ENCODE data around the gene DNAJA3. TPM values are rescaled to one million over a fixed set of nuclear protein-coding genes. Genes with fewer than 3 reads are reported as not detected.

Gene DNAJA3
- 100 to 1,000 TPM in 1 of 2 experiments, 10 to 100 TPM in 1; 86.8 to 101 TPM for total RNA-seq

- H3K27ac Mint-ChIP-seq = peak within 1 kb of the TSS; percentile 100
- peak; percentile 94 for DNase-seq
- intact Hi-C loops (cut with micrococcal nuclease) = loop anchor here (5.0 kb wide), 1 partner anchor 52 kb away; the partner anchor contains the start of gene HMOX2
- peaks cover 25% of the 10 kb centered on the region for H3K36me3 Mint-ChIP-seq (ENCODE audit: low read depth)
- H3K4me1 Mint-ChIP-seq (ENCODE audit: low read depth) = peaks cover 30% of the 10 kb centered on the region
- peak within 1 kb of the TSS; percentile 93 for H3K4me3 Mint-ChIP-seq
- POLR2A ChIA-PET = interaction anchor here (0.7 to 2.4 kb wide), 7 partner anchors 9 to 122 kb away, joined by 3 to 16 read pairs (median 4); partner anchors contain the start of genes CORO7 and NMRAL1
- TF ChIP-seq CTCF (IDR thresholded peaks at IDR 0.05) = no peak
- peak; percentile 93 for ATAC-seq
- no peaks in the 10 kb centered on the region for H3K27me3 Mint-ChIP-seq
- CTCF ChIA-PET = no interaction called here
- H3K9me3 Mint-ChIP-seq = no peaks in the 10 kb centered on the region
Measured at GRCh38 chr16:4425378-4426020, at the start of gene DNAJA3. Gene DNAJA3 (plus strand): TSS chr16:4425868. CDS start chr16:4425882, 14 bp downstream.

- no peak overlapping the region for H3K4me3 Mint-ChIP-seq
- no peak for DNase-seq
- H3K27me3 Mint-ChIP-seq = no peaks in the 10 kb centered on the region
- ChIA-PET POLR2A (interaction anchor here (0.5 to 0.8 kb wide), 2 partner anchors 26 to 629 kb away, joined by 3 read pairs; no protein-coding TSS in a partner anchor), CTCF (interaction anchor here (2.2 to 3.2 kb wide), 2 partner anchors 17 to 26 kb away, joined by 8 to 17 read pairs; no protein-coding TSS in a partner anchor)
- H3K4me1 Mint-ChIP-seq (ENCODE audit: low read depth) = peaks cover 9% of the 10 kb centered on the region
- TF ChIP-seq CTCF (IDR thresholded peaks at IDR 0.05) = no peak
- no peak for ATAC-seq
- H3K36me3 Mint-ChIP-seq (ENCODE audit: low read depth) = no peaks in the 10 kb centered on the region
- H3K9me3 Mint-ChIP-seq = no peaks in the 10 kb centered on the region
- no peak overlapping the region for H3K27ac Mint-ChIP-seq
- intact Hi-C loops (cut with micrococcal nuclease) = no loop called here
Measured at GRCh38 chr16:4376126-4376892, 49.4 kb upstream of the DNAJA3 start.

GRCh38 chr16:4376893-4377572 lies 48.6 kb upstream of the DNAJA3 start:
- H3K4me3 Mint-ChIP-seq = no peak overlapping the region
- H3K4me1 Mint-ChIP-seq (ENCODE audit: low read depth) = peaks cover 9% of the 10 kb centered on the region
- H3K27ac Mint-ChIP-seq = no peak overlapping the region

GRCh38 chr16:4377573-4378154 lies 48.0 kb upstream of the DNAJA3 start:
- Mint-ChIP-seq H3K27me3 (no peaks in the 10 kb centered on the region), H3K27ac (no peak overlapping the region), H3K36me3 (ENCODE audit: low read depth) (no peaks in the 10 kb centered on the region), H3K4me1 (ENCODE audit: low read depth) (peaks cover 7% of the 10 kb centered on the region), H3K4me3 (no peak overlapping the region), H3K9me3 (no peaks in the 10 kb centered on the region)
- no peak for TF ChIP-seq CTCF (IDR thresholded peaks at IDR 0.05)
- ATAC-seq (no peak), DNase-seq (no peak)
- CTCF ChIA-PET = interaction anchor here (0.7 to 0.9 kb wide), 2 partner anchors 25 to 26 kb away, joined by 3 read pairs; no protein-coding TSS in a partner anchor
- POLR2A ChIA-PET = no interaction called here
- intact Hi-C loops (cut with micrococcal nuclease) = no loop called here

More at GRCh38 chr16:4376893-4377572, 48.6 kb upstream of the DNAJA3 start:
- intact Hi-C loops (cut with micrococcal nuclease) = no loop called here
- no peaks in the 10 kb centered on the region for H3K9me3 Mint-ChIP-seq
- H3K27me3 Mint-ChIP-seq = no peaks in the 10 kb centered on the region
- TF ChIP-seq CTCF (IDR thresholded peaks at IDR 0.05) = no peak
- CTCF ChIA-PET = interaction anchor here (0.7 kb wide), 1 partner anchor 27 kb away, joined by 3 read pairs; no protein-coding TSS in a partner anchor
- DNase-seq (no peak), ATAC-seq (no peak)
- POLR2A ChIA-PET = interaction anchor here (0.5 kb wide), 1 partner anchor 630 kb away, joined by 3 read pairs; no protein-coding TSS in a partner anchor
- no peaks in the 10 kb centered on the region for H3K36me3 Mint-ChIP-seq (ENCODE audit: low read depth)

Data from activated CD8-positive, alpha-beta T cell treated with anti-CD3 and anti-CD28 coated beads for 36 hours (primary cell).